Measurements from ENCODE around the gene CCR5.
A peak's percentile ranks its signal among the peaks of the same experiment; 100 is the strongest.

Gene CCR5

DNA sequence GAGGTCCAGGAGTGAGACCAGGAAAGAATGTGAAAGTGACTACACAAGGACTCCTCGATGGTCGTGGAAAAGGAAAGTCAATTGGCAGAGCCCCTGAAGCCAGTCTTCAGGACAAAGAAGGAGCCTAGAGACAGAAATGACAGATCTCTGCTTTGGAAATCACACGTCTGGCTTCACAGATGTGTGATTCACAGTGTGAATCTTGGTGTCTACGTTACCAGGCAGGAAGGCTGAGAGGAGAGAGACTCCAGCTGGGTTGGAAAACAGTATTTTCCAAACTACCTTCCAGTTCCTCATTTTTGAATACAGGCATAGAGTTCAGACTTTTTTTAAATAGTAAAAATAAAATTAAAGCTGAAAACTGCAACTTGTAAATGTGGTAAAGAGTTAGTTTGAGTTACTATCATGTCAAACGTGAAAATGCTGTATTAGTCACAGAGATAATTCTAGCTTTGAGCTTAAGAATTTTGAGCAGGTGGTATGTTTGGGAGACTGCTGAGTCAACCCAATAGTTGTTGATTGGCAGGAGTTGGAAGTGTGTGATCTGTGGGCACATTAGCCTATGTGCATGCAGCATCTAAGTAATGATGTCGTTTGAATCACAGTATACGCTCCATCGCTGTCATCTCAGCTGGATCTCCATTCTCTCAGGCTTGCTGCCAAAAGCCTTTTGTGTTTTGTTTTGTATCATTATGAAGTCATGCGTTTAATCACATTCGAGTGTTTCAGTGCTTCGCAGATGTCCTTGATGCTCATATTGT is 10.8 kb upstream of the CCR5 start:
- Histone ChIP-seq H4K20me1 (ENCODE audit: insufficient read depth, low read length, poor library complexity, severe bottlenecking) (no peaks in the 10 kb centered on the region), H3K27me3 (ENCODE audit: insufficient read depth, low read length, poor library complexity, severe bottlenecking) (peaks cover 10% of the 10 kb centered on the region), H3K9ac (ENCODE audit: low read depth, low read length, poor library complexity, severe bottlenecking) (no peak overlapping the region)

DNA sequence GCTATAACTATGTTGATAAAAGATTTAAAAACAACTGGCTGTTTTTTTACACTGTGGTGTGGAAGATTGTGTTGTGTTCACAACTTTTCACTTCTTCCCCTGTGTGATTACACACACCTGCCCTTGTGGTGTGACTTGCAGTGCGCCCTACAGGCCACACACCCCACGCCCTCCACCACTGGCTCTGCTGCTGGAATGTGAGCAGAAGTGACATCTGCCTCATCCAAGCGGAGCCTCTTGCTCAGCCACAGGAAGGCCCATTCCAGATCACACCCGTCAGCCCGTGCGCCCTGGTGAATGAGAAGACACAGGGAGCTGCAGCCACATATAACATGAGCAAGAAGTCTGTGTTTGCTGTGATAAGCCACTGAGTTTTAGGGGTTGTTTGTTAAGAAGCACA is 9.8 kb upstream of the CCR5 start:
- no peaks in the 10 kb centered on the region for H3K79me2 ChIP-seq (ENCODE audit: insufficient read depth, low read length)
- no peaks in the 10 kb centered on the region for H3K4me1 ChIP-seq (ENCODE audit: insufficient read depth, low read length, poor library complexity, severe bottlenecking)
- H3K9me3 ChIP-seq (ENCODE audit: insufficient read depth, low read depth, low read length): no peaks in the 10 kb centered on the region
- no peak overlapping the region for H3K4me2 ChIP-seq (ENCODE audit: low read depth, low read length, poor library complexity, severe bottlenecking)
- no peak overlapping the region for H3K4me3 ChIP-seq (ENCODE audit: low read length, poor library complexity, severe bottlenecking)
- H2AFZ ChIP-seq (ENCODE audit: low read length): no peak overlapping the region
- TF ChIP-seq, protein P1, sequence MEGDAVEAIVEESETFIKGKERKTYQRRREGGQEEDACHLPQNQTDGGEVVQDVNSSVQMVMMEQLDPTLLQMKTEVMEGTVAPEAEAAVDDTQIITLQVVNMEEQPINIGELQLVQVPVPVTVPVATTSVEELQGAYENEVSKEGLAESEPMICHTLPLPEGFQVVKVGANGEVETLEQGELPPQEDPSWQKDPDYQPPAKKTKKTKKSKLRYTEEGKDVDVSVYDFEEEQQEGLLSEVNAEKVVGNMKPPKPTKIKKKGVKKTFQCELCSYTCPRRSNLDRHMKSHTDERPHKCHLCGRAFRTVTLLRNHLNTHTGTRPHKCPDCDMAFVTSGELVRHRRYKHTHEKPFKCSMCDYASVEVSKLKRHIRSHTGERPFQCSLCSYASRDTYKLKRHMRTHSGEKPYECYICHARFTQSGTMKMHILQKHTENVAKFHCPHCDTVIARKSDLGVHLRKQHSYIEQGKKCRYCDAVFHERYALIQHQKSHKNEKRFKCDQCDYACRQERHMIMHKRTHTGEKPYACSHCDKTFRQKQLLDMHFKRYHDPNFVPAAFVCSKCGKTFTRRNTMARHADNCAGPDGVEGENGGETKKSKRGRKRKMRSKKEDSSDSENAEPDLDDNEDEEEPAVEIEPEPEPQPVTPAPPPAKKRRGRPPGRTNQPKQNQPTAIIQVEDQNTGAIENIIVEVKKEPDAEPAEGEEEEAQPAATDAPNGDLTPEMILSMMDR (conservative IDR thresholded peaks at IDR 0.05; ENCODE audit: low read length): peak; percentile 32; the same call in 1 of the 2 replicates
- no peak for TF ChIP-seq EZH2phosphoT487 (IDR thresholded peaks at IDR 0.05; ENCODE audit: borderline replicate concordance)
- H3K36me3 ChIP-seq (ENCODE audit: insufficient read depth, low read length): no peaks in the 10 kb centered on the region
- H3K9me2 ChIP-seq (replicated peaks; ENCODE audit: low read depth, low read length): no peaks in the 10 kb centered on the region
- no peak overlapping the region for H3K9ac ChIP-seq (ENCODE audit: low read depth, low read length, poor library complexity, severe bottlenecking)
- H4K20me1 ChIP-seq (ENCODE audit: insufficient read depth, low read length, poor library complexity, severe bottlenecking): no peaks in the 10 kb centered on the region
- H3F3A ChIP-seq (ENCODE audit: low read depth): no peaks in the 10 kb centered on the region
- peaks cover 3% of the 10 kb centered on the region for H3K27me3 ChIP-seq (ENCODE audit: insufficient read depth, low read length, poor library complexity, severe bottlenecking)

More for the DNA sequence above, 10.8 kb upstream of the CCR5 start:
- H3F3A ChIP-seq (ENCODE audit: low read depth): no peaks in the 10 kb centered on the region
- H3K4me2 ChIP-seq (ENCODE audit: low read depth, low read length, poor library complexity, severe bottlenecking): no peak overlapping the region
- no peaks in the 10 kb centered on the region for H3K9me3 ChIP-seq (ENCODE audit: insufficient read depth, low read depth, low read length)
- H3K79me2 ChIP-seq (ENCODE audit: insufficient read depth, low read length): no peaks in the 10 kb centered on the region
- no peaks in the 10 kb centered on the region for H3K9me2 ChIP-seq (replicated peaks; ENCODE audit: low read depth, low read length)
- H2AFZ ChIP-seq (ENCODE audit: low read length): no peak overlapping the region
- TF ChIP-seq EZH2phosphoT487 (IDR thresholded peaks at IDR 0.05; ENCODE audit: borderline replicate concordance): no peak
- TF ChIP-seq, protein P1 (conservative IDR thresholded peaks at IDR 0.05; ENCODE audit: low read length): no peak
- no peaks in the 10 kb centered on the region for H3K36me3 ChIP-seq (ENCODE audit: insufficient read depth, low read length)
- no peak overlapping the region for H3K4me3 ChIP-seq (ENCODE audit: low read length, poor library complexity, severe bottlenecking)
- peaks cover 6% of the 10 kb centered on the region for H3K4me1 ChIP-seq (ENCODE audit: insufficient read depth, low read length, poor library complexity, severe bottlenecking)

DNA sequence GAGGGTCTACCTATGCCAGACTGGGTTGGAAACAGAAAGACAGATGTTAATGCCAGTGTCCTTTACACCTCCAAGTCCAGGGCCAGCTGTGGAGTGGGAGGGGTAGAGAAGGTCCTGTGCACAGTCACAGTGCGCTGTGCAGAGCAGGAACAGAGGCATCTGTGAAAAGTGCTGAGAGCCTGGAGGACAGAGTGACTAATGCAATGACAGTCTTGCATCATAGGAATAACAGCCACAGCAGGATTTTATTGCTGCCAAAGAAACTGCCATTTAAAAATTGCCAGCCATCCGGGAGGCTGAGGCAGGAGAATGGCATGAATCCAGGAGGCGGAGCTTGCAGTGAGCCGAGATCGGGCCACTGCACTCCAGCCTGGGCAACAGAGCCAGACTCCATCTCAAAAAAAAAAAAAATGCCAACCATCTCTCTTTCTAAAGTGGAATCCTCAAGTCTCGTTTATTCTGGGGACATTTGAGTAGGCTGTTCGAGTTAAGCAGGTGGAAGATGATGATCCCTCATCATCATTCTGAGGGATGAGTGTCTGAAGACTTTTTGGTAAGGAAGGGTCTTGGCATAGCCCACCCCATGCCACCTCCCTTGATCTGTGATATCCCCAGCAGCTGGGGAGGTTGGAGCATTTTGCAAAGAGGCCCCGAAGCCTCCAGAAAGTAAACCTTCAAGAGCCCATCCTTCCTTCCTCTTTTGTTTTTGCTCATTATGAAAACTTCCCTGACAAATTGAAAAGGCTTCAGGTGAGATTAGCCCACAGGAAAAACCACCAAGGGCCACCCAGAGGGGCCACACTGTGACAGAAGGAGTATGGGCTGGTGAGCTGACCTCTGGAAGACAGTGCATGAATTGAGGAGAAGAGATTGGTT is 9.1 kb upstream of the CCR5 start:
- Histone ChIP-seq H3K9ac (ENCODE audit: low read depth, low read length, poor library complexity, severe bottlenecking) (no peak overlapping the region), H3K9me2 (replicated peaks; ENCODE audit: low read depth, low read length) (no peaks in the 10 kb centered on the region), H2AFZ (ENCODE audit: low read length) (no peak overlapping the region), H4K20me1 (ENCODE audit: insufficient read depth, low read length, poor library complexity, severe bottlenecking) (no peaks in the 10 kb centered on the region), H3K27me3 (ENCODE audit: insufficient read depth, low read length, poor library complexity, severe bottlenecking) (no peaks in the 10 kb centered on the region), H3K79me2 (ENCODE audit: insufficient read depth, low read length) (no peaks in the 10 kb centered on the region), H3K4me1 (ENCODE audit: insufficient read depth, low read length, poor library complexity, severe bottlenecking) (no peaks in the 10 kb centered on the region), H3K4me3 (ENCODE audit: low read length, poor library complexity, severe bottlenecking) (no peak overlapping the region), H3K4me2 (ENCODE audit: low read depth, low read length, poor library complexity, severe bottlenecking) (no peak overlapping the region), H3K9me3 (ENCODE audit: insufficient read depth, low read depth, low read length) (no peaks in the 10 kb centered on the region), H3F3A (ENCODE audit: low read depth) (no peaks in the 10 kb centered on the region), H3K36me3 (ENCODE audit: insufficient read depth, low read length) (no peaks in the 10 kb centered on the region)
- no peak for TF ChIP-seq EZH2phosphoT487 (IDR thresholded peaks at IDR 0.05; ENCODE audit: borderline replicate concordance)
- TF ChIP-seq, protein P1 (conservative IDR thresholded peaks at IDR 0.05; ENCODE audit: low read length): no peak
